Fibroblast of the aortic adventitia (primary cell): ENCODE measurements around the gene SCN3B. TPM values are rescaled to one million over a fixed set of nuclear protein-coding genes. Genes with fewer than 3 reads are reported as not detected.

Experiments
- DNase-seq: peaks from one replicate; pipeline ENCODE4 v3.0.0-alpha.2; 2010; ENCODE audit warnings: low read depth
- H3K4me3 ChIP-seq: 2 replicates; pipeline ENCODE4 v1.5.1; 2011; ENCODE audit warnings: low read depth, mild to moderate bottlenecking, control low read depth, low read length, moderate library complexity
- total RNA-seq: library from RNA; depleted of rRNA; stranded (reverse); fragments of >200 nt; gene quantifications from 2 replicates; pipeline ENCODE4 v1.2.3, GENCODE V29; 2012; ENCODE audit warnings: low replicate concordance
- TF ChIP-seq, protein P1 (sequence below): IDR thresholded peaks from 2 replicates; pipeline ENCODE4 v1.5.1; 2011; ENCODE audit warnings: mild to moderate bottlenecking, low read length, control low read depth, inconsistent platforms; ENCODE audit not compliant: insufficient read depth

SCN3B gene
- total RNA-seq, 1 donor: not detected

DNA sequence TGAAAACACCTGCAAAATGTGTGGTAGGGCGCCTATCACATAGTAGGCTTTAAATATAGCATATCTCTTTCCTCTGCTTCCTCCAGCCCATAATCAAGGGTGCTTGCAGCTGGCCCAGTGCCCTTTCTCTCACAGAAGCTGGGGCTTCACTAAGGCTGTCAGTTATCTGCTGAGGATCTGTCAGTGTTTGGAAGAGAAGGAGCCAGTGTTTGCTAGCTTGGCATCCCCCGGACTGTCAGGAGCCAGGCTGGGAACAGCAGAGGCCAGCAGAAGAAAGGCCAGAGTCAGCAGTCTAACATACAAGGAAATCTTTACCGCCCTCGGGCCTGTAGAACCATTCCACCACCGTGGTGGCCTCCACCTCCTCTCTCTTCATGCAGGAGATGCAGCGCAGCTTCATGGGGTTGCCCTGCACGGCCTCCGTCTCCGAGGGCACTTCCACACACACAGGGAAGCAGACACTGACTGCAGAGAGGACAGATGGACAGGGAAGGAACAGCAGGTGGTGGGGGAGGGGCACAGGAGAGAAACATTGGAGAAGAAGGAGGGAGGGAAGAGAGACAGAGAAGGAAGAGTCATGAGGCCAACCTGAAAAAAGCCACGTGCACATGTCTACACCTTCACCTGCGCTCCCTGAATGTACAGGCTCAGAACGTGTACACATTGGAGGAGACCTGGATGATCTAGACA, 9.0 kb downstream of the SCN3B start:
- no peak for DNase-seq
- H3K4me3 ChIP-seq: no peak overlapping the region
- TF ChIP-seq, protein P1, sequence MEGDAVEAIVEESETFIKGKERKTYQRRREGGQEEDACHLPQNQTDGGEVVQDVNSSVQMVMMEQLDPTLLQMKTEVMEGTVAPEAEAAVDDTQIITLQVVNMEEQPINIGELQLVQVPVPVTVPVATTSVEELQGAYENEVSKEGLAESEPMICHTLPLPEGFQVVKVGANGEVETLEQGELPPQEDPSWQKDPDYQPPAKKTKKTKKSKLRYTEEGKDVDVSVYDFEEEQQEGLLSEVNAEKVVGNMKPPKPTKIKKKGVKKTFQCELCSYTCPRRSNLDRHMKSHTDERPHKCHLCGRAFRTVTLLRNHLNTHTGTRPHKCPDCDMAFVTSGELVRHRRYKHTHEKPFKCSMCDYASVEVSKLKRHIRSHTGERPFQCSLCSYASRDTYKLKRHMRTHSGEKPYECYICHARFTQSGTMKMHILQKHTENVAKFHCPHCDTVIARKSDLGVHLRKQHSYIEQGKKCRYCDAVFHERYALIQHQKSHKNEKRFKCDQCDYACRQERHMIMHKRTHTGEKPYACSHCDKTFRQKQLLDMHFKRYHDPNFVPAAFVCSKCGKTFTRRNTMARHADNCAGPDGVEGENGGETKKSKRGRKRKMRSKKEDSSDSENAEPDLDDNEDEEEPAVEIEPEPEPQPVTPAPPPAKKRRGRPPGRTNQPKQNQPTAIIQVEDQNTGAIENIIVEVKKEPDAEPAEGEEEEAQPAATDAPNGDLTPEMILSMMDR: no peak

DNA sequence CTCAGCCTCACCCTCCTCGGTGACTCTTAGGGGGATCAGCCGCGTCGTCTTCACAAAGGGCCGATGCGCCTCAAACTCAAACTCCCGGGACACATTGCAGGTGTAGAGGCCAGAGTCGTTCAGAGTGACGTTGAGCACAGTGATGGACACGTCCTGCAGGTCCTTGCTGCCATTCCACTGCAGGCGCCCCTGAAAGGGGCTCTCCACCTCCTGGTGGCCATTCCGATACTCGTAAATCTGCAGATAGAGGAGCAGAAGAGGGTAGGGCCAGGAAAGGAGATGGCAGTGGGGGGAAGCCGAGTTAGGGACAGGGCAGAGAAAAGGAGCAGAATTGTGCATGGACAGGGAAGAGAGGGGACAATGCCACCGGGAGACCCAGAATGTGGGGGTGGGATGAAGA, 12.0 kb downstream of the SCN3B start:
- TF ChIP-seq, protein P1: no peak
- DNase-seq: no peak
- no peak overlapping the region for H3K4me3 ChIP-seq

DNA sequence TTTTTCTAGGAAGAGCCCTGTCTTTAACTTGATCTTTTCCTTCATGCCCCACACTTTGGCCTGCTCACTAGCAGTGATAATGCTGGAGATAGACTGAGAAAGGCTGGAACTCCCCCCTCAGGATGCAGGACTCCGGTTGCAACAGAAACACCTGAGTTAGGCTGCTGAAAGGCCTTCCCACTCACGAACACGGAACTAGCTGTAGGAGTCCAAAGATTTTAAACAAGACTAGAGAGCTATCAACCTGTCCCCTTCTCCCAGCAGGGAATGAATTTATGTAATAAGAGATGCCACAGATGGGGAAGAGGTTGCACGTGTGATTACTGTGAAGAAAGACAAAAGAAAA, 13.0 kb downstream of the SCN3B start:
- H3K4me3 ChIP-seq: no peak overlapping the region
- TF ChIP-seq, protein P1: no peak
- DNase-seq: no peak

DNA sequence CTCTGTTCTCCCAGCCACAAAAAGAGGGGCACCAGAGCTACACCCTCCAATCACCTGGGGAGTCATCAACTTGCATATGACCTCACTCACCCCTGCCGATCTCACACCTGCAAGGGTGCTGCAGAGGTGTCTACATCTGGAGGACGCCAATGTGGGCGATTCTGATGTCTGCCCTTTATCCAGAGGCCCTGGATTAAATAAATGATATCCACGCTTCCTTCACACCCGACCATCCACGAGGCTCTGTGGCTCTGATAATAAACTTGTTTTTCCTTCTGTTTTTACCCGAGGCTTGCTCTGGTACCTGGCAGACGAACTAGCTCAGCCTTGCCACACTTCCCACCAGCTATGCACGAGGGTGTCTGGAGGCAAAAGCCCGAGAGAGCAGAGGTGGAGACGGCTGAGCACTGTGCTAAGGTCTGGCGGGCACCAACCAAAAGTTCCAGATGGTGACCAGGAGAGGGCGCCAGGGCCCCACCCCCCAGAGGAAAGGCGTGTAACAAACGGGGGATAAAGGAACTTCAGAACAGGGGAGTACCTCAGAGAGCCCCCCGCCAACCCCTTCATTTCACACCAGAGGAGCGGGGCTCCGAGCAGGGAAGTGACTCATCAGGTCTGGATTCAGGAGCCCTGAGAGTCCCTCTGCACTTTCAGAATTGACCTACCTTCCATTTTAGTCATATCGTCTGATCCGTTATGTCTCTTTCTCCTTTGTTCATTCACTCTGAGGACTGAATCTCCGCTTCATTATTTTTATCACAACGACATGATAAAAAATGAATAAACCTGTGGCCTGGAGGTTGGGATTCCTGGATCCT, 13.5 kb downstream of the SCN3B start:
- TF ChIP-seq, protein P1: peak; percentile 89
- DNase-seq: peak; percentile 45
- no peak overlapping the region for H3K4me3 ChIP-seq

DNA sequence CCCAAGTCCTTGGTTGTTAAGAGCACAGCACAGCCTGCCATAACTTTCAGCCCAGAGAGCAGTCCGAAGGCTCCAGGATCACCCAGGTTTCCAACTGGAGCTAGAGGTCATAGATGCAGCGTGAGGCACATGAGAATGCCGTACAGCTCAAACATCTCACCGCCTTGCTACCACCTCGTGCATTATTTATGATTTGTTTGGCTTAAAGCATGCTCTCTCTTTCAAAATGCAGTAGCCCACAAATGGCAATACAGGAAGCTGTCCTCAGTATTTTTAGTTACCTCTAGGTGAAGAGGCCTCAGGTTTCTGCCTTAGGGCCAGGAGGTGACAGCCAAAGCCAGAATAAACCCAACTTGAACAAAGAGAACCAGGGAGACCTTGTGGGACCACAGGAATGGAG, 14.4 kb downstream of the SCN3B start:
- no peak for DNase-seq
- no peak overlapping the region for H3K4me3 ChIP-seq
- TF ChIP-seq, protein P1: no peak

DNA sequence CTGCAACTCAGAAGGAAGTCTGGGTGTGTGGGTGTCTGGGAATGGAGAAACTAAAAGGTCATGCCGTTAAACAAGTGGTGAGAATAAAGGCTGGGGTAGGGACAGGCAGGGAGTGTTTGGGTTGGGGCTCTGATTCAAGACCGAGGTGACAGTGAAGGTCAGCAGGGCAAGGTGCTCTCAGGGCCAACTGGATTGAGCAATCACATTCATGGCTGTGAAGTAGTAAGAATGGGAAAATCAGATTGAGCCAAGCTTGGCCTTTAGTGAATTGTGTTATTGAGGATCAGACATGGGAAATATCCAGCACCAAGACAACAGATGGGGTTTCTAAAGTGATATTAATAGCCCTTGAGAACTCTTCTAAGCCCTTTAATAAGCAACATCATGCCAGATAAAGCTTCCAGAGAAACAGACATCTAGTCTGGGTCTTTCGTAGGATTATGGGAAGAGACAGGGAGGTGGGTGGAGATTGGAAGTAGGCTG, 24.3 kb downstream of the SCN3B start:
- H3K4me3 ChIP-seq: no peak overlapping the region
- DNase-seq: peak; percentile 33
- TF ChIP-seq, protein P1: no peak
